H9 (cell line): ENCODE results near the gene EVL. TPM values are rescaled to one million over a fixed set of nuclear protein-coding genes. Genes with fewer than 3 reads are reported as not detected.

Source experiments
- DNase-seq: peaks from one replicate; pipeline ENCODE4 v3.0.0-alpha.2; 2017
- H2AFZ ChIP-seq: one replicate; pipeline ENCODE4 v1.6.1; 2013; ENCODE audit warnings: mild to moderate bottlenecking, low read length, control low read depth, moderate library complexity
- H2AK5ac ChIP-seq: 2 replicates; pipeline ENCODE4 v1.6.1; 2013; ENCODE audit warnings: low read length, control low read depth, mixed read lengths; ENCODE audit not compliant: insufficient read length
- H2BK120ac ChIP-seq: one replicate; pipeline ENCODE4 v1.6.1; 2013; ENCODE audit warnings: low read depth, mild to moderate bottlenecking, low read length, control low read depth, inconsistent platforms; ENCODE audit not compliant: poor library complexity, severe bottlenecking
- H2BK12ac ChIP-seq: 2 replicates; pipeline ENCODE4 v1.6.1; 2013; ENCODE audit warnings: low read length, control low read depth, mixed read lengths, low read depth; ENCODE audit not compliant: insufficient read length
- H2BK15ac ChIP-seq: 2 replicates; pipeline ENCODE4 v1.6.1; 2013; ENCODE audit warnings: low read depth, low read length, control low read depth
- H2BK20ac ChIP-seq: one replicate; pipeline ENCODE4 v1.6.1; 2013; ENCODE audit warnings: low read depth, mild to moderate bottlenecking, low read length, control low read depth, inconsistent platforms; ENCODE audit not compliant: poor library complexity, severe bottlenecking
- H2BK5ac ChIP-seq: 2 replicates; pipeline ENCODE4 v1.6.1; 2013; ENCODE audit warnings: low read length, control low read depth, mixed read lengths; ENCODE audit not compliant: insufficient read length
- H3K14ac ChIP-seq: 2 replicates; pipeline ENCODE4 v1.6.1; 2013; ENCODE audit warnings: low read length, control low read depth; ENCODE audit not compliant: insufficient read depth
- H3K18ac ChIP-seq: 2 replicates; pipeline ENCODE4 v1.6.1; 2013; ENCODE audit warnings: low read depth, mild to moderate bottlenecking, mixed read lengths, low read length, control low read depth; ENCODE audit not compliant: insufficient read length
- H3K23ac ChIP-seq: 2 replicates; pipeline ENCODE4 v1.6.1; 2013; ENCODE audit warnings: low read length, control low read depth, mixed read lengths, low read depth; ENCODE audit not compliant: insufficient read length
- H3K23me2 ChIP-seq: 2 replicates; pipeline ENCODE4 v1.6.1; 2013; ENCODE audit warnings: low read depth, mild to moderate bottlenecking, mixed read lengths, low read length, control low read depth; ENCODE audit not compliant: insufficient read length, poor library complexity, severe bottlenecking
- H3K27ac ChIP-seq: 2 replicates; pipeline ENCODE4 v1.5.1; 2013; ENCODE audit warnings: low read length, control low read depth, mixed read lengths, low read depth; ENCODE audit not compliant: insufficient read length
- H3K27me3 ChIP-seq: 2 replicates; pipeline ENCODE4 v1.6.1; 2013; ENCODE audit warnings: low read length, control low read depth, inconsistent platforms; ENCODE audit not compliant: insufficient read depth
- H3K4ac ChIP-seq: 2 replicates; pipeline ENCODE4 v1.6.1; 2013; ENCODE audit warnings: low read depth, mild to moderate bottlenecking, control low read depth, inconsistent platforms, low read length, moderate library complexity
- H3K4me1 ChIP-seq: 2 replicates; pipeline ENCODE4 v1.6.1; 2013; ENCODE audit warnings: low read length, control low read depth, inconsistent platforms; ENCODE audit not compliant: insufficient read depth
- H3K4me2 ChIP-seq: 2 replicates; pipeline ENCODE4 v1.6.1; 2013; ENCODE audit warnings: low read length, control low read depth, mixed read lengths; ENCODE audit not compliant: insufficient read length, insufficient read depth
- H3K56ac ChIP-seq: 2 replicates; pipeline ENCODE4 v1.6.1; 2013; ENCODE audit warnings: low read depth, mild to moderate bottlenecking, mixed read lengths, low read length, control low read depth; ENCODE audit not compliant: insufficient read length
- H3K79me1 ChIP-seq: 2 replicates; pipeline ENCODE4 v1.6.1; 2013; ENCODE audit warnings: low read depth, mild to moderate bottlenecking, moderate library complexity, low read length, control low read depth, inconsistent platforms; ENCODE audit not compliant: insufficient read depth, poor library complexity, severe bottlenecking
- H3K79me2 ChIP-seq: 2 replicates; pipeline ENCODE4 v1.6.1; 2013; ENCODE audit warnings: low read length, control low read depth, inconsistent platforms; ENCODE audit not compliant: insufficient read depth
- H3K9ac ChIP-seq: 2 replicates; pipeline ENCODE4 v1.6.1; 2013; ENCODE audit warnings: low read length, control low read depth, mixed read lengths; ENCODE audit not compliant: insufficient read length; ENCODE audit errors: extremely low read depth
- H3K9me3 ChIP-seq: one replicate; pipeline ENCODE4 v1.6.1; 2013; ENCODE audit warnings: low read depth, low read length, inconsistent platforms; ENCODE audit not compliant: control insufficient read depth
- H3T11ph ChIP-seq: one replicate; pipeline ENCODE4 v1.6.1; 2013; ENCODE audit warnings: mild to moderate bottlenecking, low read length, control low read depth, inconsistent platforms
- H4K20me1 ChIP-seq: one replicate; pipeline ENCODE4 v1.6.1; 2013; ENCODE audit not compliant: control insufficient read depth, insufficient read length, insufficient read depth
- H4K5ac ChIP-seq: 2 replicates; pipeline ENCODE4 v1.6.1; 2013; ENCODE audit warnings: low read depth, mild to moderate bottlenecking, mixed read lengths, low read length, control low read depth; ENCODE audit not compliant: insufficient read length
- H4K8ac ChIP-seq: replicated peaks from 2 replicates; pipeline ENCODE4 v1.6.1; 2013; ENCODE audit warnings: low read length, control low read depth, mixed read lengths, low read depth; ENCODE audit not compliant: insufficient read length
- H4K91ac ChIP-seq: 2 replicates; pipeline ENCODE4 v1.6.1; 2013; ENCODE audit warnings: low read depth, mild to moderate bottlenecking, moderate library complexity, mixed read lengths, low read length, control low read depth; ENCODE audit not compliant: insufficient read length
- H3K27ac Mint-ChIP-seq, 3 experiments: 2 replicates in 2 of 3; 3 replicates in 1 of 3; pipeline ENCODE4 v1.8.0; 2020 to 2021; ENCODE audit warnings: mixed read lengths in 3 of 3, mild to moderate bottlenecking in 1 of 3, moderate library complexity in 1 of 3
- H3K27me3 Mint-ChIP-seq: 2 replicates; pipeline ENCODE4 v1.8.0; 2021; ENCODE audit warnings: low read depth, mild to moderate bottlenecking, moderate library complexity, mixed read lengths
- H3K36me3 Mint-ChIP-seq, 3 experiments: 2 replicates in 2 of 3; 3 replicates in 1 of 3; pipeline ENCODE4 v1.8.0; 2020 to 2021; ENCODE audit warnings: low read depth in 3 of 3, mixed read lengths in 3 of 3; ENCODE audit not compliant: insufficient read depth in 1 of 3
- H3K4me1 Mint-ChIP-seq, 2 experiments: 2 replicates each; pipeline ENCODE4 v1.8.0; 2020; ENCODE audit warnings: mixed read lengths in 2 of 2
- H3K4me3 Mint-ChIP-seq, 2 experiments: 2 replicates in 1 of 2; 3 replicates in 1 of 2; pipeline ENCODE4 v1.8.0; 2020 to 2021; ENCODE audit warnings: mild to moderate bottlenecking in 2 of 2, mixed read lengths in 2 of 2, moderate library complexity in 1 of 2
- H3K9me3 Mint-ChIP-seq, 2 experiments: 2 replicates in 1 of 2; 3 replicates in 1 of 2; pipeline ENCODE4 v1.8.0; 2020; ENCODE audit warnings: mild to moderate bottlenecking in 2 of 2, mixed read lengths in 2 of 2, moderate library complexity in 1 of 2
- CTCF ChIP-seq: fragments of 200-600 bp; sonication (generic); conservative IDR thresholded peaks from 3 replicates; pipeline ENCODE4 v1.8.0; 2021; ENCODE audit warnings: antibody characterized with exemption, mild to moderate bottlenecking
- WGBS: extraction: QIAGEN DNeasy Blood & Tissue Kit; methylation state at CpG from one replicate; pipeline ENCODE4 v1.1.7; 2013; ENCODE audit warnings: missing lambda C conversion rate, low lambda C conversion rate, mixed read lengths; ENCODE audit not compliant: insufficient read length; ENCODE audit errors: extremely low coverage; 5-methylcytosine and 5-hydroxymethylcytosine counted together
- total RNA-seq: library from RNA; stranded (reverse); gene quantifications from 2 replicates; pipeline ENCODE4 v1.2.1, GENCODE V29; 2021

The EVL gene
- total RNA-seq, 1 experiment from 2014 or later, result 53.2 TPM

- H3K4me1 ChIP-seq, result no peaks in the 10 kb centered on the region; the same call in 1 of the 2 replicates
- no peak overlapping the region for H3K4me2 ChIP-seq
- no peak overlapping the region for H2BK12ac ChIP-seq
- peaks cover 10 to 20% of the 10 kb centered on the region in 2 experiments for H3K4me1 Mint-ChIP-seq
- H3K9me3 ChIP-seq, result no peaks in the 10 kb centered on the region
- H3K79me1 ChIP-seq, result no peaks in the 10 kb centered on the region
- no peak overlapping the region for H2BK120ac ChIP-seq
- no peak overlapping the region for H3K23ac ChIP-seq
- H3K36me3 Mint-ChIP-seq, result peaks cover 0 to 3% (median 0%) of the 10 kb centered on the region in 3 experiments; a peak in 2 of 7 replicates
- peaks cover 2% of the 10 kb centered on the region; the same call in 1 of the 2 replicates for H3K27me3 ChIP-seq
- H4K91ac ChIP-seq, result no peak overlapping the region
- H2BK15ac ChIP-seq, result no peak overlapping the region
- no peak overlapping the region for H3K27ac Mint-ChIP-seq
- H2AFZ ChIP-seq, result no peak overlapping the region
- no peak overlapping the region for H3K14ac ChIP-seq
- no peak for DNase-seq
- H3T11ph ChIP-seq, result no peak overlapping the region
- H3K18ac ChIP-seq, result no peak overlapping the region
- no peaks in the 10 kb centered on the region for H4K20me1 ChIP-seq
- H3K27me3 Mint-ChIP-seq, result peaks cover 34% of the 10 kb centered on the region
- no peak overlapping the region for H3K9ac ChIP-seq
- H3K56ac ChIP-seq, result no peak overlapping the region
- H4K8ac ChIP-seq, result no peak overlapping the region
- H3K9me3 Mint-ChIP-seq, result peaks cover 6% of the 10 kb centered on the region in 2 experiments; a peak in 3 of 5 replicates
- H3K4me3 Mint-ChIP-seq, result no peak overlapping the region
- no peaks in the 10 kb centered on the region for H3K79me2 ChIP-seq
- no CpG with 5 or more reads among the region's 10 CpGs for WGBS
- no peak overlapping the region for H2BK20ac ChIP-seq
- no peak for TF ChIP-seq CTCF
- H3K4ac ChIP-seq, result no peak overlapping the region
- H3K27ac ChIP-seq, result no peak overlapping the region
- H2AK5ac ChIP-seq, result no peak overlapping the region
- H2BK5ac ChIP-seq, result no peak overlapping the region
- H3K23me2 ChIP-seq, result no peaks in the 10 kb centered on the region
- no peak overlapping the region for H4K5ac ChIP-seq
These were observed 86.9 kb downstream of the EVL start for GRCh38 chr14:100152091-100152490.
